ENCODE results near the gene POLR3A. TPM values are rescaled to one million over a fixed set of nuclear protein-coding genes. Genes with fewer than 3 reads are reported as not detected.

Gene POLR3A
- total and polyA plus RNA-seq, 2 experiments from 2014 or later, result 8.0 to 9.8 TPM

GRCh38 chr10:78042752-78043104 lies 13.4 kb upstream of the POLR3A start:
- H3K79me2 ChIP-seq, result peaks cover 23% of the 10 kb centered on the region
- WGBS (ENCODE audit: low lambda C conversion rate, missing lambda C conversion rate), result 96% methylated on average over 6 of the region's 6 CpGs
- no peak overlapping the region for H3K27ac ChIP-seq
- peaks cover 26% of the 10 kb centered on the region for H4K20me1 ChIP-seq (ENCODE audit: insufficient read depth, poor library complexity, severe bottlenecking)
- peaks cover 4% of the 10 kb centered on the region for H3K36me3 ChIP-seq (replicated peaks; ENCODE audit: insufficient read depth, low read depth)
- no peaks in the 10 kb centered on the region for H3K27me3 ChIP-seq
- H3K4me1 ChIP-seq (ENCODE audit: insufficient read depth), result peaks cover 4% of the 10 kb centered on the region
- no peak overlapping the region for H3K4me3 ChIP-seq
- no peaks in the 10 kb centered on the region for H3K9me2 ChIP-seq (replicated peaks; ENCODE audit: insufficient read depth)
- H3K9me3 ChIP-seq (ENCODE audit: low read depth), result no peaks in the 10 kb centered on the region
- DNase-seq (ENCODE audit: low spot score), result no peak
- H3K4me2 ChIP-seq, result no peak overlapping the region
- TF ChIP-seq EZH2 (IDR thresholded peaks at IDR 0.05; ENCODE audit: borderline replicate concordance) (no peak), EZH2phosphoT487 (IDR thresholded peaks at IDR 0.05; ENCODE audit: low read depth, severe bottlenecking, unreplicated experiment) (no peak), CTCF (IDR thresholded peaks at IDR 0.05; ENCODE audit: poor library complexity) (no peak)
- no peak overlapping the region for H2AFZ ChIP-seq

GRCh38 chr10:78042058-78042751 lies 12.9 kb upstream of the POLR3A start:
- peaks cover 30% of the 10 kb centered on the region for H4K20me1 ChIP-seq (ENCODE audit: insufficient read depth, poor library complexity, severe bottlenecking)
- H3K79me2 ChIP-seq, result peaks cover 28% of the 10 kb centered on the region
- H3K36me3 ChIP-seq (replicated peaks; ENCODE audit: insufficient read depth, low read depth), result peaks cover 4% of the 10 kb centered on the region
- 89% methylated on average over 2 of the region's 2 CpGs for WGBS (ENCODE audit: low lambda C conversion rate, missing lambda C conversion rate)
- H3K4me1 ChIP-seq (ENCODE audit: insufficient read depth), result no peaks in the 10 kb centered on the region
- no peak overlapping the region for H2AFZ ChIP-seq
- H3K4me3 ChIP-seq, result no peak overlapping the region
- H3K9me3 ChIP-seq (ENCODE audit: low read depth), result no peaks in the 10 kb centered on the region
- H3K27me3 ChIP-seq, result no peaks in the 10 kb centered on the region
- DNase-seq (ENCODE audit: low spot score), result no peak
- H3K9me2 ChIP-seq (replicated peaks; ENCODE audit: insufficient read depth), result no peaks in the 10 kb centered on the region
- TF ChIP-seq EZH2 (IDR thresholded peaks at IDR 0.05; ENCODE audit: borderline replicate concordance), result no peak
- no peak for TF ChIP-seq EZH2phosphoT487 (IDR thresholded peaks at IDR 0.05; ENCODE audit: low read depth, severe bottlenecking, unreplicated experiment)
- TF ChIP-seq CTCF (IDR thresholded peaks at IDR 0.05; ENCODE audit: poor library complexity), result no peak
- no peak overlapping the region for H3K27ac ChIP-seq
- no peak overlapping the region for H3K4me2 ChIP-seq

GRCh38 chr10:78041170-78042057 lies 12.1 kb upstream of the POLR3A start:
- Histone ChIP-seq H3K79me2 (peaks cover 36% of the 10 kb centered on the region), H3K9me3 (ENCODE audit: low read depth) (no peaks in the 10 kb centered on the region), H3K36me3 (replicated peaks; ENCODE audit: insufficient read depth, low read depth) (peaks cover 4% of the 10 kb centered on the region), H2AFZ (no peak overlapping the region), H3K27me3 (no peaks in the 10 kb centered on the region), H3K4me2 (no peak overlapping the region), H3K4me3 (no peak overlapping the region), H3K27ac (no peak overlapping the region), H3K4me1 (ENCODE audit: insufficient read depth) (no peaks in the 10 kb centered on the region), H3K9me2 (replicated peaks; ENCODE audit: insufficient read depth) (no peaks in the 10 kb centered on the region), H4K20me1 (ENCODE audit: insufficient read depth, poor library complexity, severe bottlenecking) (peaks cover 33% of the 10 kb centered on the region)
- 81% methylated on average over 5 of the region's 5 CpGs for WGBS (ENCODE audit: low lambda C conversion rate, missing lambda C conversion rate)
- DNase-seq (ENCODE audit: low spot score), result no peak
- no peak for TF ChIP-seq EZH2 (IDR thresholded peaks at IDR 0.05; ENCODE audit: borderline replicate concordance)
- TF ChIP-seq CTCF (IDR thresholded peaks at IDR 0.05; ENCODE audit: poor library complexity), result no peak
- TF ChIP-seq EZH2phosphoT487 (IDR thresholded peaks at IDR 0.05; ENCODE audit: low read depth, severe bottlenecking, unreplicated experiment), result no peak

All from hepatocyte (in vitro differentiated cells).